C1 segment of cervical spinal cord (tissue), 14 donors: ENCODE results near the gene CROCC.

ENCODE experiments used
- DNase-seq, 14 donors: peaks; one replicate each; lab custom pipeline; 2025; lab: John Stamatoyannopoulos, UW

CROCC gene

GRCh38 chr1:16984717-16985116 lies 63.0 kb downstream of the CROCC start:
- DNase-seq, result peak in 8 of 14 donors; percentile 4 to 90 (median 23)

- no peak for DNase-seq
Observed at GRCh38 chr1:16986113-16986512, 64.4 kb downstream of the CROCC start.

- no peak for DNase-seq
Observed at GRCh38 chr1:16986560-16986959, 64.8 kb downstream of the CROCC start.

DNA sequence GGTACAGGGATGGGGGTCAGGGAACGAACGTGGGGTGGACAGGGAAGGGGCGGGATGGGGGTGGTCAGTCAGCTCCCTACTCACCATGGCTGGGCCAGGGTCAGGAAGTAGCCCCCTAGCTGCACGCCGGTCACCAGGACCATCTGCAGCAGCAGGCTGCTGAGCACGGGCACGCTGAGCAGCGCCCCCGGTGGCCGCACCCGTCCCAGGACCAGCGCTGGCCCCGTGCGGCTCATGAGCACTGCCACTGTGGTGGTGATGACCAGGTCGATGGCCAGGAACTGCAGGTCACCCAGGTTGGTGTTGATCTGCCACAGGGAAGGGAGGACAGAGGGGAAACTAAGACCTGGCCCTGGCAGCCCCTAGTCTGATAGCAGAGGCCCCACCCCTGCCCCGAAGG lies 65.2 kb downstream of the CROCC start:
- no peak for DNase-seq

DNA sequence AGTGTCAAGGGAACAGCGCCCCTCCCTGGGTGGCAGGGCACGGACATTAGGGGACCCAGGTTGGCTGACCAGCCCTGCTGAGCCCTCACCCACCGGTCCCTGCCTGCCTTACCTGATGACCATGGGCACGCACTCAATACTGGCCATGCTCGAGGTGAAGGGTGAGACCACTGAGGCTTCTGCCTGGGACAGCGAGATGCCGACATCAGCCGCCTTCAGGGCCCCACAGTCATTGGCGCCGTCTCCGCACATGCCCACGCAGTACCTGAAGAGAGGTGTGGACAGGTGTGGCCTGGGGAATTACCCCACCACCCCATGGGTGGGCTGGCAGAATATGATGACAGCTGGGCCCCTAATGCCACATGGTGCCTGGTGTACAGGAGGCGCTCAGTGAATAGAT lies 66.5 kb downstream of the CROCC start:
- no peak for DNase-seq

DNA sequence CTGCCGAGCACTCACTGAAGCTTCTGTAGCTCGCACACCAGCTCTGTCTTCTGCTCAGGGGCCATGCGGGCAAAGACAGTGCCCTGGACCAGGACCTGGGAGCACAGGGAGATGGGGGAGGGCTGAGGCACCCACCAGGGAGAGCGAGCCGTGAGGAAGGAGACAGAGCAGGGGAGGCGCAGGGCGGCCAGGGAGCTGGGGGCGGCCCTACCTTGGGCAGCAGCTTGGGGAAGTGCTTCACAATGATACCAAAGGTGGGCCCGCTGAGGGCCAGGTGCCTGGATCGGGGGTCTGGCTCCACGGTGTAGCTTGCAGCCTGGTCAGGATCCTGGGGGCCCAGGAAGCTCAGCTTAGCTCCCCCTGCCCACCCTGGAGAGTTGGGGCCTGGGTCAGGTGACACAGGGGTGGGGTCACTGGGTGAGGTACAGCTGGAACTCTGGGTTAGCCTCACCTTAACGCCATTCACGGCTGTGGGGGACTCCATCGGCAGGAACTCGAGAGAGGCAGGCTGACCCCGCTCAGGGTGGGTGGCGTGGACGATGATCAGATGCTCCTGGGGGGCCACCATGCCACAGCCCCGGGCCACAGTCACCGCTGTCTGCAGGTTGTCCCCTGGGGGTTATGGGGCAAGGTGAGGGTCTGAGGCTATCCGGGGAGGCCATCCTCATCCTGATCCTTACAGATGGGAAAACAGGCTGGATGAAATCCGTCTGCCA lies 68.1 kb downstream of the CROCC start:
- no peak for DNase-seq

DNA sequence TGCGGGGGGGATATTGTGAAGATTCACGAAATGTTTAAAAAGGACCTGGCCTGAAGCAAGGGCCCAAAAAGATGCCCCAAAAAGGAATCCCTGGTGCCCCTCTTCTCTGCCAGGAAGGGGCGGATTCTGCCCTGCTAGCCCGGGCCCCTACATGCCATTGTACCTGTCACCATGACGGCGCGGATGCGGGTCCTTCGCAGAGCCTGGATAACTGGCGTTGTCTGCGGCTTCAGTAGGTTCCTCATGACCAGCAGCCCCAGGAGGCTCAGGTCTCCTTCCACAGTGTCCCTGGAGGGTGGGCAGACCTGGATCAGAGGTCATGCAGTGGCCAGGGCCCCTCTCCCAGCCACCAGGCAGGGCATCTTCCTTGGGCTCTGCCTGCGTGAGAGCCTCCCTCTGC lies 69.8 kb downstream of the CROCC start:
- DNase-seq, result no peak

- no peak for DNase-seq
Observed at GRCh38 chr1:16992102-16992501, 70.4 kb downstream of the CROCC start.

DNA sequence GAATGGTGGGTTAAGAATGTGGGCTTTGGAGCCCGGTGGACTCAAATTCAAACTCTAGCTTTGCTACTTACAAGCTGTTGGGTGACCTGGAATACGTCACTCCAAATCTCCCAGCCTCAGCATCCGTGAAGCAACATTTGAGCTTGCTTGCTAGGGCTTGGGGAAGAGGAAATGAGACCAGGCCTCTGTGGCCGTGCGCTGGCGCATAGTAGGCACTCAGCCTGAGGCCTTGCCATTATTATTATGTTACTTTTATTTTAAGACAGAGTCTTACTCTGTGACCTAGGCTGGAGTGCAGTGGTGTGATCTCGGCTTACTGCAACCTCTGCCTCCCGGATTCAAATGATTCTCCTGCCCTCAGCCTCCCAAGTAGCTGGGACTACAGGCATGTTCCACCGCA lies 70.9 kb downstream of the CROCC start:
- DNase-seq, result no peak

DNA sequence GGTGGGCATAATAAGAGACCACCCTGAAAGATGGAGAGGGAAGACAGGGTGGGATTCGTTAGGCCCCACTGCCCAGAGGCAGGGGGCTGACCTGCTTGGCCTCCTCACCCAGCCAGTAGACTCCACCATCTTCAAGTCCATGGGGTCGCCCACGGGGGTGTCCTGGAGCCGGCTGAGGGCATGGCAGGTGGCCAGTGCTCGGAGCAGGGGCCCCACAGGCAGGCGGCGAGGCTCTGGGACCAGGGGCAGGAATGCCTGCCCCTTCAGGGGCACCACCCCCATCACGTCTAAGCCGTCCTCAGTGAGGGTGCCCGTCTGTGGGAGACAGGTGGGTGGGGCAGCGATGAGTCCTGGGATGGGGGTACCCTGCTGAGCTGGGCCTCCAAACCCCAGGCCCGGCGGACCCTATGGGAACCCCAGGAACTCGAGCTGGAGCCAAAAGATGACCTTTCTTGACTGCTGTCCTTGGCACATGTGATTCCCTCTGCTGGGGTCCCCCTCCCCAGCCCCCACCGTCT lies 71.8 kb downstream of the CROCC start:
- no peak for DNase-seq

GRCh38 chr1:16996845-16997244 lies 75.1 kb downstream of the CROCC start:
- DNase-seq, result no peak

DNA sequence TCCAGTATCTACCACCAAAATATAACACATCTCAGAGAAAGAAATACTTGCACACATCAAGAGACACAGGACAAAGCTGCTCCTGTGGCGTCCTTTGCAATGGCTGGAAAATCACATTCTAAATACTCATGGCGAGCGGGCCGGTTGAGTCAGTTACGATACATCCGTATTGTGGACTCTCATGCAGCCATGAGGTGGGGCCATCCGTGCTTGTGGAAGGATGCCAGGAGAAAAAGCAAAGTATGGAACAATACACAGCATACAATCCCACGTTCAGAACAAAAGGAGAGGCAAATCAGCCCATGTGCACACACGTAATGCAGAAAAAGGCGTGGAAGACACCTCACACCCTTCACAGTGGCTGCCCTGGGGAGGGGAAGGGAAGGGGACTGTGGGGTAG lies 76.9 kb downstream of the CROCC start:
- no peak for DNase-seq

- no peak for DNase-seq
Observed at GRCh38 chr1:16999863-17000262, 78.1 kb downstream of the CROCC start.

DNA sequence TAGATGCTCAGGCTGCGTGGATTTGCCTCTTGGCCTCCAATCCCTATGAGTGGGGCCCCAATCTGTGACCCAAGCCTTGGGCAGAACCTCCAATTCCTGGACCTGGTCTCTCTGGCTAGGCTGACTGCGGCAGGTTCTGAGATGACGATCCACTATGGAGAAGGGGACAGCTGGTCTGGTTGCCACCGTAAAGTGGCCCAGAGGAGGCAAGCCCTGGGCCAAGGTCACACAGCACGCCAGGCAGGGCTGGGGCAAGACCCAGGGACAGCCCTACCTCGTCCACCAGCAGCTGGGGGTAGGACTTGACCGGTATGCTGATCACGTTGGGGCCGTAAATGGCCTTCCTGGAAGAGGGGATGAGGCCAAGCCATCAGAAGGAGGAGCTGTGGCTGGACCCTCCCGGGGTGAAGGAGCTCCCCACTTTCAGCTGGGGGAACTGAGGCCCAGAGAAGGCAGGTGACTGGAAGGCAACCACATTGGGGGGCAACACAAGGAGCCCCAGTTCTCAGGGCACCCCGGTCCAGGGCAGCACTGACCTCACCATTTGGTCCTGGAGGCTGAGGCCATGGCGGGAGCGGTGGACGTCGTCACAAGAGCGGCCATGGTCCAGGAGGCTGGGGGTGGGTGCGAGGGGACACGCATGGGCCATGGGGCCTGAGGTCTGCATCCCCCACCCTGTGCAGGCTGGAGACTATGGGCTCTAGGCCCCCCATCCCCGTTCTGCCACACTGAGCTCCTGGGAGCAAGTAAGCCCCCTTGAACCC lies 80.2 kb downstream of the CROCC start:
- DNase-seq, result no peak

GRCh38 chr1:17002524-17002902 lies 80.8 kb downstream of the CROCC start:
- no peak for DNase-seq

- no peak for DNase-seq
Observed at GRCh38 chr1:17004466-17005364, 83.0 kb downstream of the CROCC start.

- no peak for DNase-seq
Observed at GRCh38 chr1:17005365-17005740, 83.6 kb downstream of the CROCC start.

DNA sequence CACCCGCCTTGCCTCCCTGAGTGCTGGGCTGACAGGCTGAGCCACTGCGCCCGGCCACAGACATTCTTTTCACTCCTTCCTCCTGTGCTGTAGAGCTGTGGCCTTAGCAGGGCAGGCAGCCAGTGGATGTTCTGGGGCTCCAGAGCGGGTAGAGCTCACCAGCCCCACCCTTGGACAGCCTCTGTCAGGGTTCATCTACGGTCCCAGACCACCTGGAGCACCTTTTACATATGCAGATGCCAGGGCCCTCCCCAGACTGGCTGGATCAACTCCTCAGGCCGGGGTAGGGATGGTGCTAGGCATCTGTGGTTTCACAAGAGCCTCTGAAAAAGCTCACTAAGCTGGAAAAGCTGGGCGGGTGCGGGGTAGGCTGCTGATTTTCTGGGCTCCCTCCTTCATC lies 85.4 kb downstream of the CROCC start:
- DNase-seq, result no peak

- no peak for DNase-seq
Observed at GRCh38 chr1:17008208-17008855, 86.6 kb downstream of the CROCC start.

DNA sequence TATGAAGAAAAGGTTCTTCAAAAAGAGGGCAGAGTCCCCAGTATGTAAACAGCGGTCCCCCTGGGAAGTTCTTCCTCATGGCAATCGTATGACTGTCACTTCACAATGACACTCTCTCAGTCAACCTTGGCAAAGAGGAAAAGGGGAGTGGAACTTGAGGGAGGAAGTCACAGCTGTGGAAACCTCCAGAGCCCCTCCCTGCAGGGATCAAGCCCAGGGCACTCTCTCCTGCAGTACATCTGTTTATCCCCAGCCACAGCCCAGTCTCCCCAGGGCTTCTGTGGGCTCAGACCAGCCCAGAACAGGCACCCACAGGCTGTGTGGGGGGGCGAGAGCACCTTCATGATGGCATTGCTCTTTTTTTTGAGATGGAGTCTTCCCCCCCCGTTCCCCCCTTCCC lies 88.0 kb downstream of the CROCC start:
- DNase-seq, result no peak

DNA sequence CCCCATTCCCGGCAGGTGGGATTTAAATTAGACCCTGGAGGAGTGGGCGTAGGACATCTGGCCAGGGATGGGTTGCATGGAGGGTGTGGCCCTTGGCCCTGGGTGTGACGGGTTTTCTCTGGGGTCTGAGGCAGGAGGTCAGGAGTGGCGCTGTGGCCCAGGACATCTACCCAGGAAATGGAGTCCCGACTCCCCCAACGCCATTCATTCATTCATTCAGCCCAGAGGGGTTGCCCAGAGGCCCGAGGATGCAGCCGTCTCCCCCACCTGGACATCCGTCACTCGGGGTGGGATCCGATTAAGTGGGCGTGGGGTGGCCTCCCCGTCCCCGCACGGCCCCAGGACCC lies 89.3 kb downstream of the CROCC start:
- DNase-seq, result no peak
